Left ventricle myocardium inferior (tissue), 1 donor: ENCODE measurements around the gene P2RY14. TPM values are rescaled to one million over a fixed set of nuclear protein-coding genes. Genes with fewer than 3 reads are reported as not detected.

Source experiments
- DNase-seq: peaks from one replicate; pipeline ENCODE4 v3.0.0-alpha.2; 2020
- H3K27ac ChIP-seq: fragments of 200-600 bp; replicated peaks from 2 replicates; pipeline ENCODE4 v1.8.0; 2021
- H3K27me3 ChIP-seq: fragments of 200-600 bp; 2 replicates; pipeline ENCODE4 v1.8.0; 2021; ENCODE audit warnings: low read depth
- H3K36me3 ChIP-seq: fragments of 200-600 bp; 2 replicates; pipeline ENCODE4 v1.8.0; 2021
- H3K4me1 ChIP-seq: fragments of 200-600 bp; 2 replicates; pipeline ENCODE4 v1.8.0; 2021
- H3K4me3 ChIP-seq: fragments of 200-600 bp; 2 replicates; pipeline ENCODE4 v1.8.0; 2021; ENCODE audit warnings: mild to moderate bottlenecking, moderate library complexity
- H3K9me3 ChIP-seq: fragments of 200-600 bp; replicated peaks from 2 replicates; pipeline ENCODE4 v1.8.0; 2021
- intact Hi-C: fragments of 100-400 bp; cut with micrococcal nuclease; formaldehyde crosslinking; loops from one replicate; pipeline ENCODE4 v1.11.0; 2022
- total RNA-seq: library from RNA; stranded (reverse); fragmentation: NEBNext Ultra II Directional; extraction: Animal tissue kit (Norgen Biotek cat#: 25700); gene quantifications from one replicate; pipeline ENCODE4 v1.2.1, GENCODE V29; 2021
- TF ChIP-seq, protein P1 (sequence below): fragments of 200-600 bp; IDR thresholded peaks from 2 replicates; pipeline ENCODE4 v1.8.0; 2021; ENCODE audit warnings: antibody characterized with exemption, mild to moderate bottlenecking, borderline replicate concordance
- donor health status: DM: no; HTN: yes; CAD: no; lungs with severe emphysema.

P2RY14 gene
- total RNA-seq, 1 donor from 2014 or later, result 2.9 TPM

DNA sequence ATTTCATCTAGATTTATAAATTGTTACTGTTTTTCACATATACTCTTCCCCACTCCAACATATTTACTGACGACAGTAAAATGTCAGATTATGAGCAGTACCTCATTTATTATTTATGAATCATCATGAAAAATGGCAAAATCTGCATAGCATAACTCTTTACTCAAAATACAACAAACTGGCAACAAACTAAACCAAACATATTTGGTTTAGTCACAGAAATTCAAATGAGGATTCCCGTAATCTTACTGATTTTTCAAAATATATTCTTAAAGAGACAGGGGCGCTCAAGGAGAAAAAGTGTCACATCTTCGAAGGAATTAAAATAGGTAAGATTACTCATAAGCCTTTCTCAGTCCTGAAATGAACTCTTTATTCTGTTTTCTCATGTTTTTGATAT lies 41.3 kb upstream of the P2RY14 start:
- intact Hi-C loops, result no loop called here
- DNase-seq, result no peak
- Histone ChIP-seq H3K36me3 (no peaks in the 10 kb centered on the region), H3K27ac (no peak overlapping the region), H3K27me3 (no peaks in the 10 kb centered on the region), H3K4me1 (no peaks in the 10 kb centered on the region), H3K9me3 (no peaks in the 10 kb centered on the region), H3K4me3 (no peak overlapping the region)
- TF ChIP-seq, protein P1, sequence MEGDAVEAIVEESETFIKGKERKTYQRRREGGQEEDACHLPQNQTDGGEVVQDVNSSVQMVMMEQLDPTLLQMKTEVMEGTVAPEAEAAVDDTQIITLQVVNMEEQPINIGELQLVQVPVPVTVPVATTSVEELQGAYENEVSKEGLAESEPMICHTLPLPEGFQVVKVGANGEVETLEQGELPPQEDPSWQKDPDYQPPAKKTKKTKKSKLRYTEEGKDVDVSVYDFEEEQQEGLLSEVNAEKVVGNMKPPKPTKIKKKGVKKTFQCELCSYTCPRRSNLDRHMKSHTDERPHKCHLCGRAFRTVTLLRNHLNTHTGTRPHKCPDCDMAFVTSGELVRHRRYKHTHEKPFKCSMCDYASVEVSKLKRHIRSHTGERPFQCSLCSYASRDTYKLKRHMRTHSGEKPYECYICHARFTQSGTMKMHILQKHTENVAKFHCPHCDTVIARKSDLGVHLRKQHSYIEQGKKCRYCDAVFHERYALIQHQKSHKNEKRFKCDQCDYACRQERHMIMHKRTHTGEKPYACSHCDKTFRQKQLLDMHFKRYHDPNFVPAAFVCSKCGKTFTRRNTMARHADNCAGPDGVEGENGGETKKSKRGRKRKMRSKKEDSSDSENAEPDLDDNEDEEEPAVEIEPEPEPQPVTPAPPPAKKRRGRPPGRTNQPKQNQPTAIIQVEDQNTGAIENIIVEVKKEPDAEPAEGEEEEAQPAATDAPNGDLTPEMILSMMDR, result no peak

DNA sequence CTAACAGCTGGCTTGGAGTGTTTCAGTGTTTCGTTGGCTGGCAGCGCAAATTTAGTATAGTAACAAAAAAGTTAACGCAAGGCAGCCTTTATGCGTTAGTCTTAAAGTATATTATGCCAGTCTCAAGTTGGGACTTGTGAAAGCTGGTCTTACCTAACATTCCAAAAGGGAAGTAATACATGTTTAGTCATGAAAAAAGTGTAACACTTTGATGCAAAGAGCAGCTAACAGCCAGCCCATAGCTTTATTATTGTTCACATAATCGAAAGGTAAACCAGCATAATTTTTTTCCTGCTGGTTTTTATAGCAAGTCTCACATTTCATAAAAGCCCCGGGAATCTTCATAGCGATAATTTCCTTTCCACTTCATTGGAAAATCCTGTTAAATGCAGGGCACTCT lies 40.6 kb upstream of the P2RY14 start:
- H3K4me1 ChIP-seq, result no peaks in the 10 kb centered on the region
- H3K9me3 ChIP-seq, result no peaks in the 10 kb centered on the region
- intact Hi-C loops, result no loop called here
- TF ChIP-seq, protein P1, result no peak
- H3K27me3 ChIP-seq, result no peaks in the 10 kb centered on the region
- no peak overlapping the region for H3K27ac ChIP-seq
- no peak overlapping the region for H3K4me3 ChIP-seq
- no peak for DNase-seq
- H3K36me3 ChIP-seq, result no peaks in the 10 kb centered on the region

DNA sequence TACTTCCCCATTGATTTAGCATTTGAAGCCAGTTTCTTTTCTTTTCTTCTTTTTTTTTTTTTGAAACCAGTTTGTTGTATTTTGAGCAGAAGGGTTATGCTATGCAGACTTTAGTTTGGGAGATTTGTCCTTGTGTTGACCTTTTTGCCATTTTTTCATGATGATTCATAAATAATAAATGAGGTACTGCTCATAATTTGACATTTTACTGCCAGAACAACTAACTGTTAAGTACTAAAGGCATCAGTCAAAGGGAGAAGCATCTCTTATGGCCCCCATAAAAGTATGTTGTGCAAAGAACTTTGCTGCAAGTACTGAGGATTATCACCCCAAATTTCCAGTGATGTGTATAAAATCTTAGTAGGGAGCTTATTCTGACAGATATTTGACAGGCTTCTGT lies 40.0 kb upstream of the P2RY14 start:
- no peaks in the 10 kb centered on the region for H3K27me3 ChIP-seq
- TF ChIP-seq, protein P1, result no peak
- intact Hi-C loops, result no loop called here
- H3K36me3 ChIP-seq, result no peaks in the 10 kb centered on the region
- no peak overlapping the region for H3K27ac ChIP-seq
- no peak for DNase-seq
- H3K9me3 ChIP-seq, result no peaks in the 10 kb centered on the region
- H3K4me3 ChIP-seq, result no peak overlapping the region
- no peaks in the 10 kb centered on the region for H3K4me1 ChIP-seq

DNA sequence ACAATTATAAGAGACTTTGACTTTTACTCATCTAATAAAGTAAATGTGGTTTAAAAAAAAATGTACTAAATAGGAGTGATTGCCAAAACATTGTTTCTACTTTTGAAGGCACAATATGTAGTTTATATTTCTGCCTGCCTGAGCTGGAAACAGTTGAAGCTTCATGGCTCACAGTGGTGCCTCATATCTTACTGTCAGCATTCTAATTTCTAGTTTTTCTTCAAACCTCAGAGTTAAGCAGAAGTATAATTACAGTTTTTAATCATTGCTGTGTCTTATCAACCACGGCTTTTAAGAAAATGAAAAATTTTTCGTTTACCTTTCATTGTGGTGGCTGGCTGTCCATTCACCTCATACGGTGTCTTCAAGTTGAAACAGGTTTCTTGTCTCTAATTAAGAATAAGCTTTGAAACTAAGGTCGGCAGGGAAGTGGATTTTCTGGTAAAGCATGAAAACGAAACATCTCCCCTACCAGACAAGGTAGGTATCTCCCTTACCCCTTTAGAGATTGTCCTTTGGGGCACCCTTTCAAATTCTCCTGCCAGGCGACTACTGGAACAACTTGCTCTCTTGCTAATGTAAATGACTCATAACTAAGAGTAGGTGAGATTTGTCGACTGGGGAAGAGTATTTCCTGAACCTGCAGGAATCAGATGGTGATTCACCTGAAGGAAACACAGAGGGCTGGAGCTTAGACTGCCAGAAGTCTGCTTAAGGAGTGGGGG lies 38.1 kb upstream of the P2RY14 start, which contains the start of gene GPR87:
GPR87 (minus strand) TSS at position 554 of the 725 bp plus-strand sequence. CDS start 16,720 bp downstream, outside the sequence.
- TF ChIP-seq, protein P1, result no peak
- Histone ChIP-seq H3K27me3 (no peaks in the 10 kb centered on the region), H3K4me1 (no peaks in the 10 kb centered on the region), H3K36me3 (no peaks in the 10 kb centered on the region), H3K9me3 (no peaks in the 10 kb centered on the region), H3K4me3 (no peak within 1 kb of the TSS), H3K27ac (no peak within 1 kb of the TSS)
- no peak for DNase-seq
- intact Hi-C loops, result no loop called here

DNA sequence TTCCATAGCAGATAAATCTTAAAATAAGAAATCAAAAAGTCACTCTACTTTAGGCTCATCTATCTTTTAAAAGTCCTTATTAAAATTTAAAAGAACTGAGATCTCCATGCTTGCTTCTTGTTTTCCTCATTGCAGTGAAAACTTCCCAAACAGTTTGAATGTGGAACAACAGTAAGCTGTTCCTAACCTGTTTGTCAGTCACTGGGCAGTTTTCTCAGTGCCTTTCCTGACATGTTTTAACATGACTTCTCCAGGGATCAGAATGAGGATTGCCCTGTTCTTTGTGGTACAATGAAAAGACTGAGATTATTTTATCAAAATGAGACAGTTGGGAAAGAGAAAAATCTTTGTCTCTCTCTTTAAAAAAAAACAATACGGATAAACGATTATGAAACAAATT lies 37.5 kb upstream of the P2RY14 start:
- no peak for DNase-seq
- H3K4me1 ChIP-seq, result no peaks in the 10 kb centered on the region
- H3K36me3 ChIP-seq, result no peaks in the 10 kb centered on the region
- H3K27me3 ChIP-seq, result no peaks in the 10 kb centered on the region
- intact Hi-C loops, result no loop called here
- no peaks in the 10 kb centered on the region for H3K9me3 ChIP-seq
- TF ChIP-seq, protein P1, result no peak
- H3K27ac ChIP-seq, result no peak overlapping the region
- H3K4me3 ChIP-seq, result no peak overlapping the region
